HepG2 (cell line): ENCODE measurements around the gene CMIP. TPM values are rescaled to one million over a fixed set of nuclear protein-coding genes. Genes with fewer than 3 reads are reported as not detected.

Source experiments
- ARHGAP35 ChIP-seq: sonication (generic); formaldehyde crosslinking; IDR thresholded peaks from 2 replicates; pipeline ENCODE4 v1.9.0; 2022; ENCODE audit warnings: mild to moderate bottlenecking, inconsistent platforms, moderate library complexity, missing genetic modification reagents, borderline replicate concordance
- ATF7 ChIP-seq, 2 experiments: fragments of 450-650 bp in 1 of 2; sonication (generic) in 1 of 2; formaldehyde crosslinking in 1 of 2; IDR thresholded peaks; 2 replicates each; pipeline versions ENCODE4 v1.4.0 to v1.6.1; 2016 to 2020; ENCODE audit warnings: antibody characterized with exemption in 1 of 2, mild to moderate bottlenecking in 1 of 2, missing genetic modification reagents in 1 of 2
- BHLHE40 ChIP-seq: IDR thresholded peaks from 2 replicates; pipeline ENCODE4 v1.6.1; 2011; ENCODE audit warnings: low read length, improper control_type of control experiment
- ELF1 ChIP-seq: sonication (generic); formaldehyde crosslinking; IDR thresholded peaks from 2 replicates; pipeline ENCODE4 v1.4.0; 2020; ENCODE audit warnings: missing genetic modification reagents
- ERF ChIP-seq: IDR thresholded peaks from 2 replicates; pipeline ENCODE4 v1.6.1; 2018; ENCODE audit warnings: missing biosample characterization, missing genetic modification reagents
- FOXC1 ChIP-seq: sonication (generic); formaldehyde crosslinking; IDR thresholded peaks from 2 replicates; pipeline ENCODE4 v1.8.0; 2022; ENCODE audit warnings: mild to moderate bottlenecking, missing genetic modification reagents, borderline replicate concordance
- GABPB1 ChIP-seq: IDR thresholded peaks from 2 replicates; pipeline ENCODE4 v1.6.1; 2016; ENCODE audit warnings: mild to moderate bottlenecking, missing genetic modification reagents, moderate library complexity, missing compliant biosample characterization
- HMG20B ChIP-seq: conservative IDR thresholded peaks from 2 replicates; pipeline ENCODE4 v1.6.1; 2016; ENCODE audit warnings: missing genetic modification reagents, missing compliant biosample characterization
- HNF1B ChIP-seq: sonication (generic); formaldehyde crosslinking; IDR thresholded peaks from 2 replicates; pipeline ENCODE4 v1.5.1; 2020; ENCODE audit warnings: mild to moderate bottlenecking, moderate library complexity, missing genetic modification reagents
- HNRNPUL1 ChIP-seq: fragments of 200-400 bp; formaldehyde crosslinking; IDR thresholded peaks from 2 replicates; pipeline ENCODE4 v1.6.1; 2017; ENCODE audit warnings: low read depth, mild to moderate bottlenecking, low read length, moderate library complexity
- PHB2 ChIP-seq: fragments of 450-650 bp; IDR thresholded peaks from 2 replicates; pipeline ENCODE4 v1.6.1; 2018; ENCODE audit not compliant: partially characterized antibody
- POLR2AphosphoS5 ChIP-seq: IDR thresholded peaks from 2 replicates; pipeline ENCODE4 v1.6.1; 2012; ENCODE audit warnings: low read depth, low read length
- SALL1 ChIP-seq: sonication (generic); formaldehyde crosslinking; IDR thresholded peaks from 2 replicates; pipeline ENCODE4 v1.8.0; 2022; ENCODE audit warnings: mild to moderate bottlenecking, missing genetic modification reagents
- SIN3A ChIP-seq: IDR thresholded peaks from 2 replicates; pipeline ENCODE4 v1.6.1; 2011; ENCODE audit warnings: low read depth, mild to moderate bottlenecking, control low read depth, low read length, borderline replicate concordance
- SNRNP70 ChIP-seq: fragments of 200-400 bp; formaldehyde crosslinking; IDR thresholded peaks from 2 replicates; pipeline ENCODE4 v1.6.1; 2017; ENCODE audit warnings: mild to moderate bottlenecking, low read depth, low read length, moderate library complexity
- TFAP4 ChIP-seq: sonication (generic); IDR thresholded peaks from 2 replicates; pipeline ENCODE4 v1.6.1; 2016; ENCODE audit warnings: low read depth, borderline replicate concordance
- TSC22D2 ChIP-seq: sonication (generic); formaldehyde crosslinking; IDR thresholded peaks from 2 replicates; pipeline ENCODE4 v1.5.1; 2020; ENCODE audit warnings: missing genetic modification reagents, mild to moderate bottlenecking, borderline replicate concordance
- ZBTB14 ChIP-seq: sonication (generic); formaldehyde crosslinking; IDR thresholded peaks from 2 replicates; pipeline ENCODE4 v1.4.0; 2020; ENCODE audit warnings: missing genetic modification reagents
- ZBTB7A ChIP-seq: sonication (generic); formaldehyde crosslinking; IDR thresholded peaks from 2 replicates; pipeline ENCODE4 v1.8.0; 2022; ENCODE audit warnings: mild to moderate bottlenecking, missing genetic modification reagents
- ZFAT ChIP-seq: sonication (generic); formaldehyde crosslinking; conservative IDR thresholded peaks from 2 replicates; pipeline ENCODE4 v1.8.1; 2023; ENCODE audit warnings: missing genetic modification reagents, inconsistent platforms
- ZNF12 ChIP-seq: sonication (generic); formaldehyde crosslinking; IDR thresholded peaks from 2 replicates; pipeline ENCODE4 v1.5.0; 2020; ENCODE audit warnings: missing genetic modification reagents
- ZNF563 ChIP-seq: sonication (generic); formaldehyde crosslinking; IDR thresholded peaks from 2 replicates; pipeline ENCODE4 v1.8.0; 2022; ENCODE audit warnings: mild to moderate bottlenecking, moderate library complexity, missing genetic modification reagents
- ZNF629 ChIP-seq: sonication (generic); formaldehyde crosslinking; conservative IDR thresholded peaks from 2 replicates; pipeline ENCODE4 v1.5.0; 2020; ENCODE audit warnings: missing genetic modification reagents
- ZNF704 ChIP-seq: sonication (generic); formaldehyde crosslinking; IDR thresholded peaks from 2 replicates; pipeline ENCODE4 v1.8.1; 2023; ENCODE audit warnings: mild to moderate bottlenecking, inconsistent platforms, moderate library complexity, missing genetic modification reagents, borderline replicate concordance
- ZNF709 ChIP-seq: sonication (generic); formaldehyde crosslinking; IDR thresholded peaks from 2 replicates; pipeline ENCODE4 v1.5.0; 2020; ENCODE audit warnings: mild to moderate bottlenecking, missing genetic modification reagents
- ZNF776 ChIP-seq: sonication (generic); formaldehyde crosslinking; IDR thresholded peaks from 2 replicates; pipeline ENCODE4 v1.4.0; 2020; ENCODE audit warnings: mild to moderate bottlenecking, missing genetic modification reagents
- ZNF891 ChIP-seq: sonication (generic); formaldehyde crosslinking; IDR thresholded peaks from 2 replicates; pipeline ENCODE4 v1.5.0; 2020; ENCODE audit warnings: mild to moderate bottlenecking, missing genetic modification reagents
- ZSCAN31 ChIP-seq: sonication (generic); formaldehyde crosslinking; IDR thresholded peaks from 2 replicates; pipeline ENCODE4 v1.5.0; 2020; ENCODE audit warnings: low read depth, mild to moderate bottlenecking, missing genetic modification reagents
- polyA plus RNA-seq, 8 experiments: library from polyadenylated mRNA; depleted of rRNA in 3 of 8; stranded (reverse) in 7 of 8; unstranded in 1 of 8; fragments of >200 nt; fragmentation: Illumina TruSeq in 4 of 8; extraction: Trizol in 4 of 8; gene quantifications; 2 replicates each; pipeline versions ENCODE4 v1.2.1 to v1.2.3, GENCODE V29; 2011 to 2016; ENCODE audit warnings: low read depth in 4 of 8, missing spikeins in 1 of 8, mixed read lengths in 1 of 8; ENCODE audit not compliant: insufficient read depth in 1 of 8
- total RNA-seq, 5 experiments: library from RNA; depleted of rRNA; stranded (reverse); fragments of >200 nt; fragmentation: Illumina TruSeq; extraction: Trizol; gene quantifications; 2 replicates each; pipeline ENCODE4 v1.2.3, GENCODE V29; 2016; ENCODE audit warnings: low read depth in 1 of 5

CMIP gene
- total and polyA plus RNA-seq, 2 of the 13 experiments (the other 11 are each of a cell fraction or from before 2014, with no cell fraction given): 10.9 to 18.1 TPM

GRCh38 chr16:81752225-81752875, 307.7 kb downstream of the CMIP start (continued):
- no peak for TF ChIP-seq ZNF891
- TF ChIP-seq ZNF704 (CRISPR knock-in tag): no peak
- TF ChIP-seq SIN3A: no peak
- no peak for TF ChIP-seq TSC22D2 (CRISPR knock-in tag)
- TF ChIP-seq ZBTB14 (CRISPR knock-in tag): no peak
- TF ChIP-seq ZNF12 (CRISPR knock-in tag): no peak
- TF ChIP-seq HNRNPUL1: no peak
- TF ChIP-seq ATF7 (IDR thresholded peaks at IDR 0.05): no peak
- TF ChIP-seq ATF7 (CRISPR knock-in tag; IDR thresholded peaks at IDR 0.05): no peak
- TF ChIP-seq HNF1B (CRISPR knock-in tag): no peak
- no peak for TF ChIP-seq ZNF563 (CRISPR knock-in tag)
- TF ChIP-seq GABPB1: peak; percentile 35; the same call in 1 of the 2 replicates
- TF ChIP-seq ZSCAN31 (CRISPR knock-in tag): no peak
- TF ChIP-seq ZBTB7A (CRISPR knock-in tag): peak; percentile 52; the same call in 1 of the 2 replicates
- no peak for TF ChIP-seq ZNF629 (CRISPR knock-in tag)
- no peak for TF ChIP-seq SNRNP70
- no peak for TF ChIP-seq ARHGAP35 (CRISPR knock-in tag)
- TF ChIP-seq POLR2AphosphoS5: no peak
- TF ChIP-seq TFAP4: no peak
- TF ChIP-seq ELF1: peak; percentile 32; the same call in 1 of the 2 replicates
- TF ChIP-seq HMG20B (CRISPR knock-in tag): no peak
- no peak for TF ChIP-seq ERF
- no peak for TF ChIP-seq PHB2
- no peak for TF ChIP-seq ZNF709
- no peak for TF ChIP-seq ZFAT (CRISPR knock-in tag)
- TF ChIP-seq FOXC1 (CRISPR knock-in tag): 0 out of 2 replicates have a peak, but pooled peaks have one; percentile 45
- no peak for TF ChIP-seq BHLHE40
- no peak for TF ChIP-seq SALL1 (CRISPR knock-in tag)
- TF ChIP-seq ZNF776 (CRISPR knock-in tag): no peak
